B cell (primary cell): ENCODE measurements around the gene UNC5C. TPM values are rescaled to one million over a fixed set of nuclear protein-coding genes. Genes with fewer than 3 reads are reported as not detected.

Source experiments
- ATAC-seq: fragments of 200-7000 bp; cut with Tn5 transposase; one replicate; pipeline ENCODE4 v1.10.0; 2021; ENCODE audit warnings: low read depth, mild to moderate bottlenecking, moderate number of reproducible peaks, moderate library complexity
- CTCF ChIA-PET: fragments of 350-600 bp; sonication (Branson Sonifier 250); formaldehyde crosslinking; loops from one replicate; lab custom pipeline; 2021; ENCODE audit warnings: antibody characterized with exemption, inconsistent platforms; lab: Charles Lee
- POLR2A ChIA-PET: fragments of 350-600 bp; sonication (Branson Sonifier 250); formaldehyde crosslinking; loops from one replicate; lab custom pipeline; 2021; ENCODE audit warnings: antibody characterized with exemption; lab: Charles Lee
- DNase-seq: peaks from one replicate; pipeline ENCODE4 v3.0.0; 2013
- H2AFZ ChIP-seq: 2 replicates; pipeline ENCODE4 v1.6.1; 2012; ENCODE audit warnings: mild to moderate bottlenecking, low read depth, low read length; ENCODE audit not compliant: insufficient read depth, poor library complexity, severe bottlenecking
- H3K27ac ChIP-seq, 2 donors: 1 replicate in 1 of 2; 2 replicates in 1 of 2; pipeline ENCODE4 v1.5.1; 2012 to 2013; ENCODE audit warnings: low read length in 2 of 2, mild to moderate bottlenecking in 2 of 2, moderate library complexity in 1 of 2
- H3K27me3 ChIP-seq, 4 experiments: fragments of 200-600 bp in 1 of 4; sonication (generic) in 1 of 4; replicated peaks in 1 of 4; 1 replicate in 2 of 4; 2 replicates in 2 of 4; pipeline versions ENCODE4 v1.6.1 to v1.7.0; 2013 to 2016; ENCODE audit warnings: low read length in 3 of 4, mild to moderate bottlenecking in 2 of 4, mixed read lengths in 1 of 4, moderate library complexity in 1 of 4; ENCODE audit not compliant: insufficient read depth in 4 of 4, control insufficient read depth in 3 of 4; ENCODE audit errors: control extremely low read depth in 1 of 4
- H3K36me3 ChIP-seq, 2 experiments: replicated peaks in 1 of 2; 1 replicate in 1 of 2; 2 replicates in 1 of 2; pipeline versions ENCODE4 v1.6.1 to v1.7.1; 2013; ENCODE audit warnings: low read length in 1 of 2; ENCODE audit not compliant: insufficient read depth in 2 of 2, control insufficient read depth in 1 of 2; ENCODE audit errors: control extremely low read depth in 1 of 2, extremely low read depth in 1 of 2
- H3K4me1 ChIP-seq, 2 donors: fragments of 200-600 bp in 1 of 2; sonication (generic) in 1 of 2; 1 replicate in 1 of 2; 2 replicates in 1 of 2; pipeline versions ENCODE4 v1.5.1 to v1.6.1; 2013 to 2017; ENCODE audit warnings: low read length in 2 of 2; ENCODE audit not compliant: control insufficient read depth in 2 of 2, insufficient read depth in 2 of 2
- H3K4me2 ChIP-seq: replicated peaks from 2 replicates; pipeline ENCODE3; 2012; ENCODE audit warnings: mild to moderate bottlenecking, low read depth, low read length; ENCODE audit not compliant: poor library complexity, severe bottlenecking
- H3K4me3 ChIP-seq, 5 experiments: fragments of 200-600 bp in 1 of 5; sonication (generic) in 1 of 5; 1 replicate in 3 of 5; 2 replicates in 2 of 5; pipeline versions ENCODE4 v1.5.1 to v1.7.0; 2011 to 2016; ENCODE audit warnings: low read length in 4 of 5, mild to moderate bottlenecking in 4 of 5, low read depth in 2 of 5, control low read depth in 1 of 5, moderate library complexity in 1 of 5; ENCODE audit not compliant: insufficient read depth in 1 of 5; ENCODE audit errors: control extremely low read depth in 1 of 5, extremely low read depth in 1 of 5
- H3K79me2 ChIP-seq: fragments of 200-600 bp; sonication (generic); one replicate; pipeline ENCODE4 v1.6.0; 2016; ENCODE audit warnings: low read length; ENCODE audit not compliant: control insufficient read depth, insufficient read depth
- H3K9ac ChIP-seq: fragments of 200-600 bp; sonication (generic); 2 replicates; pipeline ENCODE4 v1.6.1; 2017; ENCODE audit warnings: mild to moderate bottlenecking, low read length, moderate library complexity
- H3K9me3 ChIP-seq, 3 donors: one replicate each; pipeline versions ENCODE4 v1.6.1 to v1.7.1; 2013; ENCODE audit warnings: low read length in 2 of 3; ENCODE audit not compliant: control insufficient read depth in 2 of 3, insufficient read depth in 1 of 3; ENCODE audit errors: control extremely low read depth in 1 of 3
- H4K20me1 ChIP-seq: 2 replicates; pipeline ENCODE4 v1.6.0; 2012; ENCODE audit warnings: mild to moderate bottlenecking, low read length; ENCODE audit not compliant: insufficient read depth, control insufficient read depth, poor library complexity, severe bottlenecking
- H3K27ac Mint-ChIP-seq: one replicate; pipeline ENCODE4 v1.8.0; 2021; ENCODE audit warnings: mixed read lengths
- H3K27me3 Mint-ChIP-seq: one replicate; pipeline ENCODE4 v1.8.0; 2021; ENCODE audit warnings: mixed read lengths
- H3K4me1 Mint-ChIP-seq: one replicate; pipeline ENCODE4 v1.8.0; 2021; ENCODE audit warnings: mixed read lengths
- H3K4me3 Mint-ChIP-seq: one replicate; pipeline ENCODE4 v1.8.0; 2021; ENCODE audit warnings: mixed read lengths
- H3K9me3 Mint-ChIP-seq: one replicate; pipeline ENCODE4 v1.8.0; 2022; ENCODE audit warnings: mixed read lengths; ENCODE audit not compliant: insufficient read depth
- CTCF ChIP-seq: fragments of 200-600 bp; IDR thresholded peaks from one replicate; pipeline ENCODE4 v1.8.0; 2022; ENCODE audit warnings: antibody characterized with exemption, mild to moderate bottlenecking
- EZH2 ChIP-seq: IDR thresholded peaks from 2 replicates; pipeline ENCODE4 v1.6.1; 2012; ENCODE audit warnings: borderline replicate concordance, low read depth, mild to moderate bottlenecking, moderate library complexity, low read length; ENCODE audit not compliant: insufficient read depth, poor library complexity, severe bottlenecking
- WGBS: methylation state at CpG from one replicate; pipeline ENCODE4 v1.1.5; 2013; ENCODE audit warnings: missing lambda C conversion rate; ENCODE audit not compliant: insufficient coverage; 5-methylcytosine and 5-hydroxymethylcytosine counted together
- intact Hi-C: fragments of 100-400 bp; cut with micrococcal nuclease; formaldehyde crosslinking; loops from one replicate; pipeline ENCODE4 v1.10.0; 2022
- polyA plus RNA-seq: library from polyadenylated mRNA; depleted of rRNA; stranded (reverse); fragments of >200 nt; gene quantifications from 2 replicates; pipeline ENCODE4 v1.2.3, GENCODE V29; 2012
- total RNA-seq, 2 donors: library from RNA; stranded (reverse); fragments of 120-200 nt in 1 of 2; gene quantifications; 1 replicate in 1 of 2; 2 replicates in 1 of 2; pipeline versions ENCODE4 v1.2.3 to v1.2.4, GENCODE V29; 2013 to 2022

UNC5C gene
- total and polyA plus RNA-seq, 2 donors (not counting 1 experiment from before 2014, with no cell fraction given): not detected

- Histone ChIP-seq H3K27ac (no peak overlapping the region), H3K36me3 (no peaks in the 10 kb centered on the region), H3K27me3 (no peaks in the 10 kb centered on the region), H3K79me2 (no peaks in the 10 kb centered on the region), H4K20me1 (no peaks in the 10 kb centered on the region), H3K4me1 (no peaks in the 10 kb centered on the region), H3K4me3 (no peak overlapping the region), H3K4me2 (no peak overlapping the region), H2AFZ (no peak overlapping the region), H3K9me3 (no peaks in the 10 kb centered on the region), H3K9ac (no peak overlapping the region)
- ChIA-PET CTCF (no interaction called here), POLR2A (no interaction called here)
- no peaks in the 10 kb centered on the region for H3K4me1 Mint-ChIP-seq
- 94% methylated on average over 3 of the region's 7 CpGs for WGBS
- H3K27me3 Mint-ChIP-seq: no peaks in the 10 kb centered on the region
- no peak overlapping the region for H3K27ac Mint-ChIP-seq
- no peak for TF ChIP-seq CTCF
- no peak for TF ChIP-seq EZH2
- DNase-seq (no peak), ATAC-seq (no peak)
- intact Hi-C loops: no loop called here
- H3K9me3 Mint-ChIP-seq: no peaks in the 10 kb centered on the region
- H3K4me3 Mint-ChIP-seq: no peak overlapping the region
Measured at GRCh38 chr4:95250544-95251137, 298.1 kb downstream of the UNC5C start.

GRCh38 chr4:95249426-95250021 lies 299.2 kb downstream of the UNC5C start:
- Mint-ChIP-seq H3K27me3 (no peaks in the 10 kb centered on the region), H3K27ac (no peak overlapping the region), H3K4me1 (no peaks in the 10 kb centered on the region), H3K9me3 (no peaks in the 10 kb centered on the region), H3K4me3 (no peak overlapping the region)
- no peaks in the 10 kb centered on the region for H3K27me3 ChIP-seq
- intact Hi-C loops: no loop called here
- no peak overlapping the region for H3K4me3 ChIP-seq
- no peaks in the 10 kb centered on the region for H4K20me1 ChIP-seq
- no peaks in the 10 kb centered on the region for H3K79me2 ChIP-seq
- H3K4me2 ChIP-seq: no peak overlapping the region
- H3K9me3 ChIP-seq: no peaks in the 10 kb centered on the region
- H3K9ac ChIP-seq: no peak overlapping the region
- H3K27ac ChIP-seq: no peak overlapping the region
- ATAC-seq (no peak), DNase-seq (no peak)
- POLR2A ChIA-PET: no interaction called here
- CTCF ChIA-PET: no interaction called here
- no peaks in the 10 kb centered on the region for H3K36me3 ChIP-seq
- no peak overlapping the region for H2AFZ ChIP-seq
- TF ChIP-seq CTCF: no peak
- 93% methylated on average over 3 of the region's 3 CpGs for WGBS
- H3K4me1 ChIP-seq: no peaks in the 10 kb centered on the region
